ENCODE measurements around the gene ITPR2. TPM values are rescaled to one million over a fixed set of nuclear protein-coding genes. Genes with fewer than 3 reads are reported as not detected.

Gene ITPR2
- total RNA-seq, 4 donors from 2014 or later: 34.1 to 53.0 (median 41.0) TPM

- no peak for TF ChIP-seq CTCF (IDR thresholded peaks at IDR 0.05; ENCODE audit: low read depth)
Observed at GRCh38 chr12:26769611-26770010, 63.4 kb downstream of the ITPR2 start.

- TF ChIP-seq CTCF (IDR thresholded peaks at IDR 0.05; ENCODE audit: low read depth): no peak
Observed at GRCh38 chr12:26768611-26769603, 64.1 kb downstream of the ITPR2 start.

- TF ChIP-seq CTCF (IDR thresholded peaks at IDR 0.05; ENCODE audit: low read depth): no peak
Observed at GRCh38 chr12:26767865-26768264, 65.1 kb downstream of the ITPR2 start.

GRCh38 chr12:26767116-26767515 is 65.9 kb downstream of the ITPR2 start:
- no peak for TF ChIP-seq CTCF (IDR thresholded peaks at IDR 0.05; ENCODE audit: low read depth)

GRCh38 chr12:26762186-26762585 is 70.8 kb downstream of the ITPR2 start:
- no peak for TF ChIP-seq CTCF (IDR thresholded peaks at IDR 0.05; ENCODE audit: low read depth)

- TF ChIP-seq CTCF (IDR thresholded peaks at IDR 0.05; ENCODE audit: low read depth): no peak
Observed at GRCh38 chr12:26761775-26762174, 71.2 kb downstream of the ITPR2 start.

- no peak for TF ChIP-seq CTCF (IDR thresholded peaks at IDR 0.05; ENCODE audit: low read depth)
Observed at GRCh38 chr12:26760657-26761293, 72.2 kb downstream of the ITPR2 start.
